ENCODE results near the gene DMXL2. TPM values are rescaled to one million over a fixed set of nuclear protein-coding genes. Genes with fewer than 3 reads are reported as not detected.

The DMXL2 gene
- total and polyA plus RNA-seq, 9 of the 15 experiments (the other 6 are each of a cell fraction or from before 2014, with no cell fraction given) = 9.3 to 57.7 (median 30.7) TPM

DNA sequence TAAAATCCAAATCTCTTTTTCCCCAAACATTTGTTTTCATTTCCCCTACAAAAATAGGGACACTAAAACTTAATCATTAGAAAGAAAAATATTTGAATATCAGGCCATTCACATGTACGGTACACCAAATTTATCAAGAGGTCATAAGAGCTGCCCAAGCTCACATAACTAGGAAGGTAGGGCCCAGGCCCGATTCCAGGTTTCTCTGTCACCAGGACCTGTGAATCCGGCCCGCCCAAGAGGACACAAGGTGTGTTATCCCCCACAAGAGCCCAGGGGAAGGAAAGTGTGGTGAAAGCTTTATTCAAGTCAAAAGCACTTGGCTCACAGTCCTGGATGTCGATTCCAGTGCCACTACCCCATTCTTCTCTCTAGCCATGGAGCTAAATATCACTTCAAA is 130.6 kb downstream of the DMXL2 start:
- no TSS peak for BruUV-seq (replicated peaks)
- in situ Hi-C loops (cut with MboI) (no loop called here), intact Hi-C loops (cut with micrococcal nuclease) (no loop called here)
- Histone ChIP-seq H3K4me1 (replicated peaks in 1 of 2; ENCODE audit: control insufficient read depth in 2 of 2, insufficient read depth in 2 of 2, low read length in 2 of 2) (no peaks in the 10 kb centered on the region), H3K4me3 (no peak overlapping the region), H3K9ac (ENCODE audit: insufficient read depth in 1 of 2, low read depth in 2 of 2, low read length in 2 of 2) (no peak overlapping the region), H4K20me1 (replicated peaks; ENCODE audit: control insufficient read depth, insufficient read depth, low read length) (no peaks in the 10 kb centered on the region), H3K27me3 (ENCODE audit: control insufficient read depth in 2 of 2, insufficient read depth in 2 of 2, low read length in 2 of 2) (no peaks in the 10 kb centered on the region), H3K79me2 (ENCODE audit: control insufficient read depth, insufficient read depth, low read length) (no peaks in the 10 kb centered on the region), H3K27ac (ENCODE audit: extremely low read depth, low read depth, low read length) (no peak overlapping the region), H3K4me2 (ENCODE audit: insufficient read depth, low read length) (no peak overlapping the region), H2AFZ (ENCODE audit: low read depth, low read length) (no peak overlapping the region), H3K36me3 (ENCODE audit: control insufficient read depth, insufficient read depth, low read length) (peaks cover 43% of the 10 kb centered on the region; the same call in 2 of the 3 replicates), H3K9me1 (ENCODE audit: control insufficient read depth, insufficient read depth, low read length) (no peaks in the 10 kb centered on the region), H3K9me3 (replicated peaks; ENCODE audit: control insufficient read depth, insufficient read depth, low read depth, low read length) (no peaks in the 10 kb centered on the region)
- CTCF ChIA-PET (ENCODE audit: low intra/inter-chr PET ratio) = no interaction called here
- WGBS (ENCODE audit: insufficient coverage, low coverage, missing lambda C conversion rate) = 84% methylated on average over 5 of the region's 5 CpGs
- no peak for FAIRE-seq
- POLR2A ChIA-PET = interaction anchor here (0.5 kb wide), 1 partner anchor 30 kb away, joined by 3 read pairs; no protein-coding TSS in a partner anchor
- TF ChIP-seq ZNF23 (CRISPR knock-in tag; IDR thresholded peaks at IDR 0.05) (no peak), ARID4B (CRISPR knock-in tag; IDR thresholded peaks at IDR 0.05) (no peak), SNIP1 (IDR thresholded peaks at IDR 0.05; ENCODE audit: low read depth) (no peak), MTF1 (CRISPR knock-in tag; IDR thresholded peaks at IDR 0.05; ENCODE audit: borderline replicate concordance) (no peak), KDM1A (IDR thresholded peaks at IDR 0.05) (no peak), POLR2G (IDR thresholded peaks at IDR 0.05; ENCODE audit: low read depth, low read length) (no peak), ZNF780A (CRISPR knock-in tag; IDR thresholded peaks at IDR 0.05) (no peak), XRCC4 (IDR thresholded peaks at IDR 0.05; ENCODE audit: extremely low read depth, insufficient read depth, insufficient read length) (no peak), ZFP36 (IDR thresholded peaks at IDR 0.05; ENCODE audit: low read depth, low read length, partially characterized antibody) (no peak), PHF8 (IDR thresholded peaks at IDR 0.05; ENCODE audit: borderline replicate concordance, low read length) (no peak), SIX5 (IDR thresholded peaks at IDR 0.05; ENCODE audit: borderline replicate concordance in 1 of 2, insufficient read depth in 1 of 2, low read depth in 1 of 2, low read length in 2 of 2) (no peak), NFRKB (IDR thresholded peaks at IDR 0.05; ENCODE audit: low read depth) (no peak), SIN3A (IDR thresholded peaks at IDR 0.05; ENCODE audit: borderline replicate concordance in 2 of 2, control insufficient read depth in 1 of 2, low read depth in 2 of 2, low read length in 2 of 2) (no peak)
- TF ChIP-seq, protein P1, sequence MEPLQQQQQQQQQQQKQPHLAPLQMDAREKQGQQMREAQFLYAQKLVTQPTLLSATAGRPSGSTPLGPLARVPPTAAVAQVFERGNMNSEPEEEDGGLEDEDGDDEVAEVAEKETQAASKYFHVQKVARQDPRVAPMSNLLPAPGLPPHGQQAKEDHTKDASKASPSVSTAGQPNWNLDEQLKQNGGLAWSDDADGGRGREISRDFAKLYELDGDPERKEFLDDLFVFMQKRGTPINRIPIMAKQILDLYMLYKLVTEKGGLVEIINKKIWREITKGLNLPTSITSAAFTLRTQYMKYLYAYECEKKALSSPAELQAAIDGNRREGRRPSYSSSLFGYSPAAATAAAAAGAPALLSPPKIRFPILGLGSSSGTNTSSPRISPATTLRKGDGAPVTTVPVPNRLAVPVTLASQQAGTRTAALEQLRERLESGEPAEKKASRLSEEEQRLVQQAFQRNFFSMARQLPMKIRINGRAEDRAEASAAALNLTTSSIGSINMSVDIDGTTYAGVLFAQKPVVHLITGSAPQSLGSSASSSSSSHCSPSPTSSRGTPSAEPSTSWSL (CRISPR knock-in tag; IDR thresholded peaks at IDR 0.05; ENCODE audit: borderline replicate concordance) = no peak
- TF ChIP-seq, protein P2, sequence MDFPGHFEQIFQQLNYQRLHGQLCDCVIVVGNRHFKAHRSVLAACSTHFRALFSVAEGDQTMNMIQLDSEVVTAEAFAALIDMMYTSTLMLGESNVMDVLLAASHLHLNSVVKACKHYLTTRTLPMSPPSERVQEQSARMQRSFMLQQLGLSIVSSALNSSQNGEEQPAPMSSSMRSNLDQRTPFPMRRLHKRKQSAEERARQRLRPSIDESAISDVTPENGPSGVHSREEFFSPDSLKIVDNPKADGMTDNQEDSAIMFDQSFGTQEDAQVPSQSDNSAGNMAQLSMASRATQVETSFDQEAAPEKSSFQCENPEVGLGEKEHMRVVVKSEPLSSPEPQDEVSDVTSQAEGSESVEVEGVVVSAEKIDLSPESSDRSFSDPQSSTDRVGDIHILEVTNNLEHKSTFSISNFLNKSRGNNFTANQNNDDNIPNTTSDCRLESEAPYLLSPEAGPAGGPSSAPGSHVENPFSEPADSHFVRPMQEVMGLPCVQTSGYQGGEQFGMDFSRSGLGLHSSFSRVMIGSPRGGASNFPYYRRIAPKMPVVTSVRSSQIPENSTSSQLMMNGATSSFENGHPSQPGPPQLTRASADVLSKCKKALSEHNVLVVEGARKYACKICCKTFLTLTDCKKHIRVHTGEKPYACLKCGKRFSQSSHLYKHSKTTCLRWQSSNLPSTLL (IDR thresholded peaks at IDR 0.05) = no peak
- no peak for DNase-seq (ENCODE audit: extremely low read depth in 1 of 4, low spot score in 3 of 4)
- ATAC-seq = no peak
